Calu3 (cell line): ENCODE data around the gene BST1. TPM values are rescaled to one million over a fixed set of nuclear protein-coding genes. Genes with fewer than 3 reads are reported as not detected.

Source experiments
- BruUV-seq: library from RNA; stranded (reverse); fragments of 400-500 nt; replicated peaks from 2 replicates; lab custom pipeline; 2021; lab: Mats Ljungman, UMichigan
- CTCF ChIA-PET: fragments of 300-600 bp; sonication (Branson Sonifier 250); formaldehyde crosslinking; loops from one replicate; lab custom pipeline; 2022; ENCODE audit warnings: antibody characterized with exemption; lab: Charles Lee
- DNase-seq: peaks from one replicate; pipeline ENCODE4 v3.0.0; 2022
- H3K27ac Mint-ChIP-seq: one replicate; pipeline ENCODE4 v1.8.0; 2022; ENCODE audit warnings: mixed read lengths; ENCODE audit not compliant: unreplicated experiment
- H3K27me3 Mint-ChIP-seq: one replicate; pipeline ENCODE4 v1.8.0; 2022; ENCODE audit warnings: mixed read lengths; ENCODE audit not compliant: unreplicated experiment
- H3K36me3 Mint-ChIP-seq: one replicate; pipeline ENCODE4 v1.8.0; 2022; ENCODE audit warnings: mild to moderate bottlenecking, moderate library complexity, mixed read lengths; ENCODE audit not compliant: insufficient read depth, unreplicated experiment
- H3K4me1 Mint-ChIP-seq: one replicate; pipeline ENCODE4 v1.8.0; 2022; ENCODE audit warnings: mild to moderate bottlenecking, low read depth, mixed read lengths; ENCODE audit not compliant: unreplicated experiment
- H3K4me3 Mint-ChIP-seq: one replicate; pipeline ENCODE4 v1.8.0; 2022; ENCODE audit warnings: mild to moderate bottlenecking, low read depth, moderate library complexity, mixed read lengths; ENCODE audit not compliant: unreplicated experiment
- H3K9me3 Mint-ChIP-seq: one replicate; pipeline ENCODE4 v1.8.0; 2022; ENCODE audit warnings: low read depth, mixed read lengths; ENCODE audit not compliant: unreplicated experiment
- CTCF ChIP-seq: fragments of 200-600 bp; IDR thresholded peaks from one replicate; pipeline ENCODE4 v1.8.0; 2022; ENCODE audit warnings: antibody characterized with exemption; ENCODE audit not compliant: unreplicated experiment
- intact Hi-C: fragments of 100-400 bp; cut with micrococcal nuclease; formaldehyde crosslinking; loops from one replicate; pipeline ENCODE4 v1.10.0; 2022; ENCODE audit not compliant: unreplicated experiment
- total RNA-seq: library from RNA; stranded (reverse); gene quantifications from 2 replicates; pipeline ENCODE4 v1.2.3, GENCODE V29; 2022

BST1 gene
- total RNA-seq, 1 experiment from 2014 or later: 6.0 TPM

- H3K27me3 Mint-ChIP-seq: no peaks in the 10 kb centered on the region
- DNase-seq: no peak
- no peaks in the 10 kb centered on the region for H3K4me1 Mint-ChIP-seq
- H3K27ac Mint-ChIP-seq: no peak overlapping the region
- BruUV-seq: no TSS peak
- no peak for TF ChIP-seq CTCF
- H3K4me3 Mint-ChIP-seq: no peak overlapping the region
- no peaks in the 10 kb centered on the region for H3K36me3 Mint-ChIP-seq
- CTCF ChIA-PET: no interaction called here
- no peaks in the 10 kb centered on the region for H3K9me3 Mint-ChIP-seq
- intact Hi-C loops: no loop called here
Measured at GRCh38 chr4:15765910-15766697, 63.2 kb downstream of the BST1 start.

- no peak overlapping the region for H3K4me3 Mint-ChIP-seq
- H3K27me3 Mint-ChIP-seq: no peaks in the 10 kb centered on the region
- intact Hi-C loops: no loop called here
- H3K27ac Mint-ChIP-seq: no peak overlapping the region
- H3K36me3 Mint-ChIP-seq: no peaks in the 10 kb centered on the region
- no peaks in the 10 kb centered on the region for H3K9me3 Mint-ChIP-seq
- no peak for TF ChIP-seq CTCF
- no TSS peak for BruUV-seq
- CTCF ChIA-PET: interaction anchor here (0.6 kb wide), 1 partner anchor 83 kb away, joined by 4 read pairs; no protein-coding TSS in a partner anchor
- H3K4me1 Mint-ChIP-seq: no peaks in the 10 kb centered on the region
- no peak for DNase-seq
Measured at GRCh38 chr4:15766821-15767220, 64.0 kb downstream of the BST1 start.

GRCh38 chr4:15769202-15769601 lies 66.3 kb downstream of the BST1 start:
- BruUV-seq: no TSS peak
- Mint-ChIP-seq H3K27me3 (no peaks in the 10 kb centered on the region), H3K27ac (no peak overlapping the region), H3K36me3 (no peaks in the 10 kb centered on the region), H3K9me3 (no peaks in the 10 kb centered on the region), H3K4me1 (peaks cover 7% of the 10 kb centered on the region), H3K4me3 (no peak overlapping the region)
- TF ChIP-seq CTCF: no peak
- intact Hi-C loops: no loop called here
- CTCF ChIA-PET: interaction anchor here (0.7 kb wide), 1 partner anchor 19 kb away, joined by 4 read pairs; no protein-coding TSS in a partner anchor
- DNase-seq: no peak

GRCh38 chr4:15771216-15772058 lies 68.6 kb downstream of the BST1 start:
- intact Hi-C loops: no loop called here
- no peak for TF ChIP-seq CTCF
- BruUV-seq: no TSS peak
- Mint-ChIP-seq H3K36me3 (no peaks in the 10 kb centered on the region), H3K27ac (no peak overlapping the region), H3K27me3 (peaks cover 10% of the 10 kb centered on the region), H3K4me3 (no peak overlapping the region), H3K4me1 (peaks cover 18% of the 10 kb centered on the region), H3K9me3 (no peaks in the 10 kb centered on the region)
- no peak for DNase-seq
- CTCF ChIA-PET: no interaction called here
